Endothelial cell (in vitro differentiated cells): ENCODE data around the gene SH3RF3. TPM values are rescaled to one million over a fixed set of nuclear protein-coding genes. Genes with fewer than 3 reads are reported as not detected.
"Not testable (repeated sequence)": the region's sequence is repeated elsewhere in the genome, so short reads cannot be mapped to it uniquely, and the experiment has no call there.

Experiments used
- DNase-seq: peaks from one replicate; pipeline ENCODE4 v3.0.0; 2021; ENCODE audit warnings: low spot score
- H3K27ac Mint-ChIP-seq: one replicate; pipeline ENCODE4 v1.8.0; 2021; ENCODE audit warnings: mixed read lengths, inconsistent platforms; ENCODE audit not compliant: unreplicated experiment
- H3K27me3 Mint-ChIP-seq: one replicate; pipeline ENCODE4 v1.8.0; 2021; ENCODE audit warnings: mild to moderate bottlenecking, moderate library complexity, mixed read lengths, inconsistent platforms; ENCODE audit not compliant: unreplicated experiment
- H3K36me3 Mint-ChIP-seq: one replicate; pipeline ENCODE4 v1.8.0; 2021; ENCODE audit warnings: mild to moderate bottlenecking, low read depth, mixed read lengths, inconsistent platforms; ENCODE audit not compliant: unreplicated experiment
- H3K4me1 Mint-ChIP-seq: one replicate; pipeline ENCODE4 v1.8.0; 2021; ENCODE audit warnings: mild to moderate bottlenecking, mixed read lengths, inconsistent platforms; ENCODE audit not compliant: unreplicated experiment
- H3K4me3 Mint-ChIP-seq: one replicate; pipeline ENCODE4 v1.8.0; 2021; ENCODE audit warnings: mild to moderate bottlenecking, mixed read lengths, inconsistent platforms; ENCODE audit not compliant: unreplicated experiment
- H3K9me3 Mint-ChIP-seq: one replicate; pipeline ENCODE4 v1.8.0; 2021; ENCODE audit warnings: mixed read lengths, inconsistent platforms; ENCODE audit not compliant: unreplicated experiment
- total RNA-seq: library from RNA; stranded (reverse); fragmentation: NEBNext Ultra II Directional; extraction: Animal tissue kit (Norgen Biotek cat#: 25700); gene quantifications from one replicate; pipeline ENCODE4 v1.2.1, GENCODE V29; 2021; ENCODE audit not compliant: unreplicated experiment
- TF ChIP-seq, protein P1 (sequence below): fragments of 200-600 bp; sonication (generic); IDR thresholded peaks from one replicate; pipeline ENCODE4 v1.5.0; 2021; ENCODE audit warnings: antibody characterized with exemption; ENCODE audit not compliant: unreplicated experiment

The SH3RF3 gene
- total RNA-seq, 1 donor from 2014 or later: 12.8 TPM

DNA sequence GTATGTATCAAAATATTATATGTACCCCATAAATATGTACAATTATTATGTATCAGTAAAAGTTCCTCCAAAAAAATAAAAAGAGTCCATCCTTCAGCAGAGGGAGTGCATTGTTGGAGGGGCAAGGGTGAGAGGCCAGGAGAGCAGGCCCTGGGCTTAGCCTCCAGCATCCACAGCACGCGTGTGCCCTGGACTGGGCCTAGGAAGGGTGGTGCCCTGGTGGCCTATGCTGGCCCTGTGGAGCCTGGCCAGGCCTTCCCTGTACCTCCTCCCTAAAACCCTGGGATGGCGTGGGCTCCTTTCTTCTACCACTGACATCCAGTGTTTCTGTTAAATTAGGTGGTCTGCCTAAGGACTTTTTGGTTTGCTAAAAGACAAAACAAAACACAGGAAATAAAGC is 93.4 kb downstream of the SH3RF3 start:
- DNase-seq: no peak
- H3K27ac Mint-ChIP-seq: no peak overlapping the region
- no peaks in the 10 kb centered on the region for H3K36me3 Mint-ChIP-seq
- TF ChIP-seq, protein P1, sequence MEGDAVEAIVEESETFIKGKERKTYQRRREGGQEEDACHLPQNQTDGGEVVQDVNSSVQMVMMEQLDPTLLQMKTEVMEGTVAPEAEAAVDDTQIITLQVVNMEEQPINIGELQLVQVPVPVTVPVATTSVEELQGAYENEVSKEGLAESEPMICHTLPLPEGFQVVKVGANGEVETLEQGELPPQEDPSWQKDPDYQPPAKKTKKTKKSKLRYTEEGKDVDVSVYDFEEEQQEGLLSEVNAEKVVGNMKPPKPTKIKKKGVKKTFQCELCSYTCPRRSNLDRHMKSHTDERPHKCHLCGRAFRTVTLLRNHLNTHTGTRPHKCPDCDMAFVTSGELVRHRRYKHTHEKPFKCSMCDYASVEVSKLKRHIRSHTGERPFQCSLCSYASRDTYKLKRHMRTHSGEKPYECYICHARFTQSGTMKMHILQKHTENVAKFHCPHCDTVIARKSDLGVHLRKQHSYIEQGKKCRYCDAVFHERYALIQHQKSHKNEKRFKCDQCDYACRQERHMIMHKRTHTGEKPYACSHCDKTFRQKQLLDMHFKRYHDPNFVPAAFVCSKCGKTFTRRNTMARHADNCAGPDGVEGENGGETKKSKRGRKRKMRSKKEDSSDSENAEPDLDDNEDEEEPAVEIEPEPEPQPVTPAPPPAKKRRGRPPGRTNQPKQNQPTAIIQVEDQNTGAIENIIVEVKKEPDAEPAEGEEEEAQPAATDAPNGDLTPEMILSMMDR: no peak
- peaks cover 3% of the 10 kb centered on the region for H3K4me1 Mint-ChIP-seq
- no peak overlapping the region for H3K4me3 Mint-ChIP-seq
- no peaks in the 10 kb centered on the region for H3K9me3 Mint-ChIP-seq
- H3K27me3 Mint-ChIP-seq: peaks cover 3% of the 10 kb centered on the region

DNA sequence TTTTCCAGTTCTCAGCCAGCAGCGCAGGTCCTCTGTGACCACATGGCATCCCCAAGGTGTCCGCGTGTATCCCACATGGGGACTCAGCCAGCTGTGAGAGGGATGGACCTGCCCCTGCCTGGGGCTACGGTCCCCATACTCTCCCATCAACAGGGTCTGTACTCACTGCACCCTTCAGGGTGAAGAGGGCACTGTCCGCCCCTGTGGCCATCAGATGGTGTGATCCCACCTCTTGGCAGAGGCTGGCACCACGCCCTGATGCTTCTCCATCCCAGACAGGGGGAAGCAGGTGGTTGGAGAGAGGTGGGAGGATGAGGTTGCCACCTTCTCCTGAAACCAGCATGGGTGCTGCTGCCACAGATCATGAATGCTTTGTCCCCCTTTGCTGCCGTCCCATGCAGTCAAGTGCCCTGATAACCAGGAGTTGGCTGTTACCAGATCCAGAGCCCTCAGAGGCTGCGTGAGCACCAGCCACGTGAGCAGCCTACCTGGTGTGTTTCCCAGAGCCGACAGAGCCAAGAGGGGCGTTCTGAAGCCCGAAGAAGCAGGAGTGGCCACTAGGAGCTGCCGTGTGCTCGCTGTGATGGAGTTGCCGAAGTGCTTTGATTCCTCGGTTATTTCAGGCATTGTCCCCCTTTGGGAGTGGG is 93.9 kb downstream of the SH3RF3 start:
- DNase-seq: no peak
- TF ChIP-seq, protein P1: no peak

DNA sequence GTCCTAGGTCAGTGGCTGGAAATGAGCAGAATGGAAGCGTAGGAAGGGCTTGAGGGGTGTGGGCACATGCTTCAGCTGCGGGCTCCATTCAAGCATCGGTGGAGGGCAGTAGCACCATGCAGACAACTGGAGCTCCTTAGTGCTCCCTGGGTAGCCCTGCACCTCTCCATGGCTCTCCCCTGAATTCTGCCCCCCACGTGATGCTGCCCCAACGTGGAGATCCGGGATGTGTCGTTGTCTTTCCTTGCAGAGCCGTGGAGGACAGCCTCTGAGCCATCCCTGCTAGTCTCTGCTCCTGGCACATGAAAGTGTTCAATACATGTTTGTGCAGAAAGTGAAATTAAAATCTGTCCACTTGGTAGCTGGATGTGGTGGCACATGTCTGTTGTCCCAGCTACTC is 94.5 kb downstream of the SH3RF3 start:
- Mint-ChIP-seq H3K4me1 (no peaks in the 10 kb centered on the region), H3K9me3 (no peaks in the 10 kb centered on the region), H3K27ac (no peak overlapping the region), H3K36me3 (no peaks in the 10 kb centered on the region), H3K27me3 (peaks cover 3% of the 10 kb centered on the region), H3K4me3 (no peak overlapping the region)
- DNase-seq: no peak
- TF ChIP-seq, protein P1: no peak

More for the DNA sequence above, 93.9 kb downstream of the SH3RF3 start:
- Mint-ChIP-seq H3K27me3 (peaks cover 3% of the 10 kb centered on the region), H3K4me3 (no peak overlapping the region), H3K4me1 (no peaks in the 10 kb centered on the region), H3K36me3 (no peaks in the 10 kb centered on the region), H3K27ac (no peak overlapping the region), H3K9me3 (no peaks in the 10 kb centered on the region)

DNA sequence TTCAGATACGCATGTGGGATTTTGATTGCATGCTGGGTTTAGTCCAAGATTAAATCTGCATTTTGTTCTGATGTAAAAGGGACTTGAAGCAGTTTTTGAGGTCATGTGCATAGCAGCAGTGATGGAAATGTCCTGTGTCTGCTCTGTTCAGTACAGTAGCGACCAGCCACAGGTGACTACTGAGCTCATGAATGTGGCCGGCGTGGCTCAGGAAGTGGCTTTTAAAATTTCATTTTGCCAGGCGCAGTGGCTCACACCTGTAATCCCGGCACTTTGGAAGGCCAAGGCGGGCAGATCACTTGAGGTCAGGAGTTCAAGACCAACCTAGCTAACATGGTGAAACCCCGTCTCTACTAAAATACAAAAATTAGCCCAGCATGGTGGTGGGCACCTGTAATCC is 95.3 kb downstream of the SH3RF3 start:
- H3K4me3 Mint-ChIP-seq, DNase-seq, H3K27me3 Mint-ChIP-seq, H3K9me3 Mint-ChIP-seq, H3K27ac Mint-ChIP-seq, H3K36me3 Mint-ChIP-seq, H3K4me1 Mint-ChIP-seq: not testable (repeated sequence)

DNA sequence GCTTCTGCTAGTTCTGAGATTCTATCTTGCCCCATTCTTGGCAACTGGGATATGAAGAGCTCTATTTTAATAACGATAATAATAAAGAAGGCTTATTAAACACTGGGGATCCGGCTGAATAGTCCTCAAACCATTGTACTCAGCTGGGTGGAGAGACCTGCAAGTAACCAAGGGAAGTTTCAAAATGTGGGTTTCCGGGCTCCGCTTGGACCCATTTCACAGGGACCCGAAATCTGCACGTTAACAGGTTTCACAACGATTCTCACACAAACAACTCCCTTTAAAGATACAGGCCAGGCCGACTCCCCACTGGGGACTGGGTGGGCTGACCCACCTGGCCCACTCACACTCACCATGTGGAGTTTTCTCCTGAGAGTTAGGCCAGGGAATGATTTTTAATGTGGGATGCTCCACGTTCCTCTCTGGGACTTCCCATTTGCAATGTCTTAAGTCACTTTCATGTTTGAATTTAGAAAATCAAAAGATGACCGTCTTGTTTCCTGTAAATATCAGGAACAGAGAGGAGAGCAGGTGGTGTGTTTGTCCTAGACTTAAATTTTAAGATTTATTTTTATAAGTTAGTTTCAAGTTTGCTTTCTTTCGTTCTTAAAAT is 96.3 kb downstream of the SH3RF3 start:
- no peaks in the 10 kb centered on the region for H3K27me3 Mint-ChIP-seq
- no peak overlapping the region for H3K27ac Mint-ChIP-seq
- H3K4me1 Mint-ChIP-seq: peaks cover 3% of the 10 kb centered on the region
- no peaks in the 10 kb centered on the region for H3K9me3 Mint-ChIP-seq
- H3K36me3 Mint-ChIP-seq: no peaks in the 10 kb centered on the region
- TF ChIP-seq, protein P1: no peak
- DNase-seq: no peak
- H3K4me3 Mint-ChIP-seq: no peak overlapping the region
